GM18873 (cell line): Measurements from ENCODE around the gene BTBD9.

Source experiments
- ATAC-seq: cut with Tn5 transposase; IDR thresholded peaks from one replicate; pipeline ENCODE4 v1.9.1; 2021; ENCODE audit warnings: mild to moderate bottlenecking, moderate library complexity, moderate number of reproducible peaks; ENCODE audit not compliant: unreplicated experiment, low FRiP score

Gene BTBD9

DNA sequence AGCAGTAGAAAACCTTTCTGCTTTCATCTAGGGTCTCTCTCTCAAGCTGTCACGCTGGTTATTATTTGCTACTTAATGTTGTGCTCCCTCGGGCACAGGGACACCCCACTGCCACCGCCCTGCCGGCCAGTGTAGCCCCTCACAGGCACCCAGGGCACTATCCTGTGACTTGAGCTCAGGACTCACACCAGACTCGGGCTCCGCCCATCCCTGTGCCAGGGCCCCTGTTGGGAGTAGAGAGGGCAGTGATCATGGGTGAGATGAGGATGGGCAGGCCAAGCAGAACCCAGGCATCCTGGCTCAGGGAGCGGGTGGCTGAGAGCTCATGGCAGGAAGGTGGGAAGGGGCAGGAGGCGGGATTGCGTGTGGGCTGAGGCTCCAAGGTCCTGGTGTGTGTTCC is 448.3 kb downstream of the BTBD9 start:
- no peak for ATAC-seq

DNA sequence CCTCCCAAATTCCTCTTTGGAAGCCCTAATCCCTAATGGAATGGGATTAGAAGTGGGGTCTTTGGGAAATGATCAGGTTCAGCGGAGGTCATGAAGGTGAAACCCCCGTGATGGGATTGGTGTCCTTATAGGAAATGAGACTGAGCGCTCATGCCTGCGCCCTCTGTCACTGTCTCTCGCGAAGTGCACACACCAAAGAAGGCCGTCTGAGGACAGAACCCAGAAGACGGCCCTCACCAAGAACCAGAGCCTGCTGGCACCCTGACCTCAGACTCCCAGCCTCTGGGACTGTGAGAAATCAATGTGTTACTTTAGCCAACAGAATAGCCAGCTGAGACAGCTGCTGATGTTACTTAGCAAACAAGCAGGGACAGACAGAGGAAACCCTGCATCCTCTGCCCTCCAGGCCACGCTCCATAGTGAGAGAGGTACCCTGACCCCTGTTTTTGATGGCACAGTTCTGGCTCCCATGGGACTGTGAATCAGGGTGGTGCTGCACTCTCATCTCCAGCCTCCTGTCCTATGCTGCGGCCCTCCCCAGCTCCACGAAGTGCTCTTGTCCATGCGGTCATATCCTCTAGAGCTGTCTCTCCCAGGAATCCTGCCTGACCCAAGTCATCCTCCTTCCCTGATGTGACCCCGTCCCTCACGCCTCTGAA is 450.9 kb downstream of the BTBD9 start:
- no peak for ATAC-seq

DNA sequence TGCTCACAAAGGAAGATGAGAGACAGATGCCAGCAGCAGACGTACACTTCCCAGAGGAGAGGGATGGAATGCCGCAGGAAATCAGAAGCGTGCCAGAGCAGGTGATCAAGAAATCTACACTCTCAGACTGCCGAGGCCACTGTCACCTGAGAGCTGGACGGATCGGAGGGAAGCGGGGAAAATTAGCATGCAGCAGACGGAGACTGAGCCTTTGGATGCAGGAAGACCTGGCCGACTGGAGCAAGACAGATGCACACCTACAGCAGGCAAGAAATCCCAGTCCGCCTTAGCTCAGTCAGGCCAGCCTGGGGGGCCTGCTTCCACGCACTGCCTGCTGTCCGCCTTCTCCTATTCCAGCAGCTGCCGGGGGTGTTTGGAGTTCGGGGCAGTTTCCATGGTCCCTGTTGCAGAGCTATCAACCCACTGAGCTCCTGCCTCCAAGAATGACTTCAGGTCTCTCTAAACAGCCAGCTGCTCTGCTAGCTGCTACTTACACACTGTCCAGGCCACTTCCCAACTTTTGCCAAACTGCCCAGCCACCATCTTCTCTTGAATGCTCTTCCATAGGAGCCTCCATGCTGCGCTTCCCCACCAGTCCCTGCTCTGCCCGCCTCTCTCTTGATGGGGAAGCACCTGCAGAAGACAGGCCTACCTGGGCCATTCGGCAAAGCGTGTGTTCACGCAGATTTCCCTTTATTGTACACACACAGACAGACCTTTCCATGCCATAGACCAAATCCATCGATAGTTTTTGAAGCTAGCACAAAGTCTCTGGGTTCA is 451.7 kb downstream of the BTBD9 start:
- no peak for ATAC-seq

DNA sequence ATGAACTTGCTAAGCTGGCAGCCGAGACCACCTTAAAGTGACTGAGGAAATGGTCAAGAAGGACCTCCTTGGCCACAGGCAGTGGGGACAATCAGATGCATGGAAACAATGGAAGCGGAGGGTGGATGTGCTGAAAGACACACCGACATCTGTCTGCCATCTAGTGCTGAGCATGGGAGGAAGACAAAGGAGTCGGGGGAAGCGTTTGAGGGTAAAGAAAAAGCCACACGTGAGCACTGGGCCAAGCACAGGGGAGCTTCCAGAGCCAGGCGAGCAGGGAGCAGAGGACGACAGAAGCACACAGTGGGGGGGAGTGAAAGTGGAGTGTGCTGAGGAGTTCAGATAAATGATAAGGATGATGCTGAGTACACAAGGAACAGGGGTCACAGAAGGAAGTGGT is 452.4 kb downstream of the BTBD9 start:
- ATAC-seq: no peak

DNA sequence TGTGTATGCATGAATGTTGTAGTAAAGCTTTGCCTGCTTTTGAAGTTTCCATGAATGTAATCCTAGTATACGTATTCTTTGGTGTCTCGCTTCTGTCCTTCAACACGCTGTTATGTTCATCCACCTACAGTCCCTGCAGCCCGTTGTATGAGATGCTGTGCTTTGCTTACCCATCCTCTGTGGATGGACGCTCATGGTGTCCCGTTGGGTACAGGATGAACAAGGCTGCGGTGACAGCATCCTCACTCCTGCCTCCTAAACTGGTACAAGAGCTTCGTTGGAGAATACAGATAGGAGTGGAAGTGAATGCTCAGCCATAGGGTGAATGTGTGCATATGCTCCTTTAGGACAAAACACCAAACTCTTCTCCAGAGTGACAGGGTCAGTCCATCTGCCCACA is 454.0 kb downstream of the BTBD9 start:
- ATAC-seq: no peak

DNA sequence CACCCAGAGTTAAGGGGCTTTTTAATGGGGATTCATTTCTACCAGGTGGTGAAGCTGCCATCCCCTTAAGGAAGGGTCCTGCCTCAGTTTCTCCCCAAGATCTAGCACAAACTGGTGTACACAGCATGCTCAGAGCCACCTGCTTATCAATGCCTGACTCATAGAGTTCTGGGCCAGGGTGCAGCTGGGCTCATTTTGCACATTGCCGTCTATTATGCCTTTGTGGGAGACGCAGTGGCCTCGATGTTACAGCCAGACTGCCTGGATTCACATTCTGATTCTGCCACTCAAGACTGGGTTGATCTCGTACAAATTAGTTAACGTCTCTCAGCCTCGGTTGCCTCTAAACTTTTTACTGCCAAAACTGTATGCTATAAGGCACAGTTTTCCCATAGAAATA is 454.5 kb downstream of the BTBD9 start:
- ATAC-seq: no peak

DNA sequence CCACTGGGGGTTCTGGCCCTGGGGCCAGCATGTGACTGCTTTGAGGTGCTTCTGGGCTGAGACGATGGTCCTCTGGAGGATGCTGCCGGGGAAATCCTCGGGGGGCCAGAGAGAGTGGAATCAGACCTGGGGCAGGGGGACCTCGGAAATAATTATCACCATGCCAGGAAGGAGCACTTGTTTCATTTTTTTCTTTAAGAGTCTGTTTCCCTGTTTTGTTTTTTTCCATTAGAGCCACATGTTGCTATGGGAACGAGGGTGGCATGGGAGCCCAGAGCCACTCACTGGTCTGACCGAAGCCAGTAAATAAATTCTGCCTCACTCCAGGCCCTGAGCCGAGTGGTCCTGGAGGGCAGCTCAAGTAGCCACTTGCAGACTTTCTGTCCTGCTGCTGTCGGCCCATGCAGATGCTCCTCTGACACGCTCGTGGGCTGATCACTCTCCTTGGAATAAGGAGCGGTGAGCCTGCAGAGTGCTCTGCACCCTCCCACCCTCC is 455.1 kb downstream of the BTBD9 start:
- no peak for ATAC-seq

DNA sequence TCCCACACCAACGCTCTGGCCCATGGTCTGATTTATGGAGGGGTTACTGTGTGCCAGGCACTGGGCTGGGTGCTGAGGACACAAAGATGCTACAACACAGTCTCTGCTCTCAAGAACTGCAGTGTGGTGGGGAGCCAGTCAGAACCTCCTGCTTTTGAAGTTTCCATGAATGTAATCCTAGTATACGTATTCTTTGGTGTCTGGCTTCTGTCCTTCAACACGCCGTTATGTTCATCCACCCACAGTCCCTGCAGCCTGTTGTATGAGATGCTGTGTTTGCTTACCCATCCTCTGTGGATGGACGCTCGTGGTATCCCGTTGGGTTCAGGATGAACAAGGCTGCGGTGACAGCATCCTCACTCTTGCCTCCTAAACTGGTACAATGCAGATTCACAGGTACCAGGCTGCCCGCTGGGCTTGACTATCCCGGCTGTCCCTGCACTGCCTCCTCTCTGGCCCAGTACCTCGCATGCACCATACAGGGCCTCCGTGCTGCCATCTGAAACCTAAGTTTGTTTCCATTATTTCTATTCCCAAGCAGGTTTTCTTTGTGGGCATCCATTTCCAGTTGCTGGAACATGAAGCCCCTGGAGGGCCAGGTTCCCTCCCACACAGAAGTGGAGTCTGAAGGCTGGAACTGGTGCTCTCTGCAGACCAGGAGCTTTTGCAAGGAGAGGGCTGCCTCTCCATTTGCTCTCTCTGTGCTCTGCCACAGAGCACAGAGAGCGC is 455.7 kb downstream of the BTBD9 start:
- no peak for ATAC-seq

DNA sequence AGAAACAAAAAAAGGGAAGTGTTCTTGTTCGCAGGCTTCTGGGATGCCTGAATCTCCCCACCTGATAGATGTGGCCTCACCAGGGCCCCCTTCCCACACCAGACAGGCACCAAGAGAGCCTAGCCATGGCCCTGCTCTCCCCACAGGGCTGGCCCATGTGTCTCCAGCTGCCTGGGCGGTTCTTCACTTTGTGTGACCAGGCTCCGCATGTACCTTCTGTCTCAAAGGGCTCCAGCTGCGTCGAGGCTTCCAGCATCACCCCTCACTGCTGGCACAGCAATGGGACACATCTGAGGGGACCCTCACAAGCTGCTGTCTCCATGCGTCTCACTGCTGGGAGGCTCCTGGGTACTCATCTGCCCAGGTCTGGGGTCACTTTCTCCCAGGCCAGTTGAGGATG is 457.3 kb downstream of the BTBD9 start:
- ATAC-seq: no peak

DNA sequence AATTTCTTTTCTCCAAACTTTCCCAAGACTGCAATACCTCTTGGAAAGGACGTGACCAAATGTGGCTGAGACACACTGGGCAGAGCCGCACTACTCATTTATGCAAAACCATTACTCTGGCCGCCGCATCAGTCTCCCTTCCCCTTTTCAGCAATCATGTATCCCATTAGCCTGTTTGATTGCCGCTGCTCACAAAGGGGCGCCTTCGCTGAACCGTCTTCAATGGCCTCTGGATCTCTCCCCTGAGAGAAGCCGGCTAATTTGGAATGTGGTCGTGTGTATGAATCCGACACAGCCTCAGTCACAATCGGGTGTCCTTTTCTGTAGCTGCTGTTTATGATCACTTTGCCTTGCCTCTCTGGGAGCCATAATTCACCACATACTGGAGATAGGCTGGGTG is 459.1 kb downstream of the BTBD9 start:
- no peak for ATAC-seq

DNA sequence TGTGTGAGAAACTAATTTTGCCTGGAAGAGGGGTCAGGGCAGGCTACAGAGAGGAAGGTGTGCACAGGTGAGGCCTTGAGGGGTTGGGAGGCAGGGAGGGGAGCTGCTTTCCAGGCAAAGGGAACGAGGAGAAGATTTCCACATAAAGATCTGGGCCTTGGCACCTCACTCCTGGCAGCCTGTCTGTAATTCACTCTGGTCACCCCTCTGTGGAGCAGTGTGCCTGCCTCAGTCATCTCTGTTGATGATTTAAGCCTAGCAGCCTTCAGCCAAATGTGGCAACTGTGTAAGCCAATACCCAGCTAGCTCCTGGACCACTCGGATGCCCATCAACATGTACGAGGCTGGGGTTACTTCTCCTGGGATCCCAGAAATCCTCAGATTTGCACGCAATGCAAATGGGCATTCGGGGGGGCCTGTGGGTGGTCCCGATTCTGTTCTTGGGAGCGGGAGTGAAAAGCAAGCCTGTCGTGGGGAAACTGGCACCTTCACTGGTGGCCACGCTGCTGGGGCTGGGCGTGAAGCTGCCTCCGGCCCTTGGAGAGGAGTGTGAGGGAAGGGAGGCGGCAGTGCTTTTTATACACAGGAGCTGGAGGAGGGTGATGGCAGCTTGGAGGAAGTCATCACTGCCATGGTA is 459.8 kb downstream of the BTBD9 start:
- ATAC-seq: no peak

DNA sequence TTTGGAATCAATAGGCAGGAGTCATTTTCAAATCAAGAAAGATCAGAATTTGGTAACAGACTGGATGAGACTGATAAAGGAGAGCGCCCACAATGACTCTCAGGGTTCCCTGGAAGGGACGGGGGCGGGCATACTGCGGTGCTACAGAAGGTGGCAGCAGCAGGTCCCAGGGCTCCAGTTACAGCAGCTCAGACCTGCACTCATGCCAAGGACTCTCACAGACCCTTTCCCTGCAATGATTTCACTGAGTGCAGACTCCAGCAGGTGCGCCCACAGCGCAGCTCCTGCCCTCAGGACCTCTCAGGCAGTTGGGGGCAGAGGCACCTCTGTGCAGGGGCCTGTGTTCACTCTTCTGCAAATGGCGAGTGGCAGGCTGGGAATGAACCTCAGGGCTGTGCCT is 460.4 kb downstream of the BTBD9 start:
- no peak for ATAC-seq

DNA sequence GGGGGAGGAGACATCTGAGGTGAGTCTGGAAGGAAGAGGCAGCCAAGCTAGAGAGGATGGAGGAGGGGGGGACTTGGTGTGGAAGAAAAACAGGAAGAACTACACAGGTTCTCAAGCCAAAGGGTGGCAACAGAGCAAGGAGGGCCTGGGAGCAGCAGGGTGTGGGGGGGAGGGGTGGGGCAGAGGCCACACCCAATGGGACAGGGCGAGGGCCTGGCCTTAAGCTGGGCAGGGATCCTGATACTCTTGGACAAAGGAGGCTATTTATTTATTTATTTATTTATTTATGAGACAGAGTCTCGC is 461.2 kb downstream of the BTBD9 start:
- no peak for ATAC-seq

DNA sequence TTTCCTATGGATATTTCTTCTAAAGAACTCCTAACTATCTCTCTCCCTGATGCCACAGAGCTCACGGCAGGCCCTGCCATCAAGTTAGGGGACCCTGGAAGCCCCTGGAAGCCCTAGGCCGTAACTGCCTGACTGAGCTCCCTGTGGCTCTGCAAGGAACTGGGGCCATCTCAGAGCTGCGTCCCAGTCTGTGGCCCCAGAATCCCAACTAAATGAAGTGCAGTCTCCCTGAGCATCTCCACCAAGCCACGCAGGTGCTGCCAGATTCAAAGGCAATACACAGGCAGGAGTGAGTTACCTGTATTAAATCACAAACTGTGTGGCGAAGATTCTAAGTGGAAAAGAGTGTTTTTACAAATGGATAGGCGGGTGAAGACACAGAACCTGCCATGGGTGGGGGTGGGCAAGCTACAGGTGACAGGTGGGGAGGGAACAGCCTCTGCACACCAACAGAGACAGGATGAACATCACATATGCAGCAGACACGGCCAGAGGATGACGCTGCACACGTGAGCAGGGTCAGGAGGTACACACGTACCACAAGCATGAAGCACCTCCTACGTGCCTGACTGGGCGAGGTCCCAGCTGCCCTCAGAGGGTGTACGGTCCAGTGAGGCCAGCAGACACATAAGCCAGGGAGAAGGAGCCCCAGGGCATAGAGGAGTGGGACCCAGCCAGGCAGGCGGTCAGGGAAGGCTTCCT is 461.7 kb downstream of the BTBD9 start:
- ATAC-seq: no peak

DNA sequence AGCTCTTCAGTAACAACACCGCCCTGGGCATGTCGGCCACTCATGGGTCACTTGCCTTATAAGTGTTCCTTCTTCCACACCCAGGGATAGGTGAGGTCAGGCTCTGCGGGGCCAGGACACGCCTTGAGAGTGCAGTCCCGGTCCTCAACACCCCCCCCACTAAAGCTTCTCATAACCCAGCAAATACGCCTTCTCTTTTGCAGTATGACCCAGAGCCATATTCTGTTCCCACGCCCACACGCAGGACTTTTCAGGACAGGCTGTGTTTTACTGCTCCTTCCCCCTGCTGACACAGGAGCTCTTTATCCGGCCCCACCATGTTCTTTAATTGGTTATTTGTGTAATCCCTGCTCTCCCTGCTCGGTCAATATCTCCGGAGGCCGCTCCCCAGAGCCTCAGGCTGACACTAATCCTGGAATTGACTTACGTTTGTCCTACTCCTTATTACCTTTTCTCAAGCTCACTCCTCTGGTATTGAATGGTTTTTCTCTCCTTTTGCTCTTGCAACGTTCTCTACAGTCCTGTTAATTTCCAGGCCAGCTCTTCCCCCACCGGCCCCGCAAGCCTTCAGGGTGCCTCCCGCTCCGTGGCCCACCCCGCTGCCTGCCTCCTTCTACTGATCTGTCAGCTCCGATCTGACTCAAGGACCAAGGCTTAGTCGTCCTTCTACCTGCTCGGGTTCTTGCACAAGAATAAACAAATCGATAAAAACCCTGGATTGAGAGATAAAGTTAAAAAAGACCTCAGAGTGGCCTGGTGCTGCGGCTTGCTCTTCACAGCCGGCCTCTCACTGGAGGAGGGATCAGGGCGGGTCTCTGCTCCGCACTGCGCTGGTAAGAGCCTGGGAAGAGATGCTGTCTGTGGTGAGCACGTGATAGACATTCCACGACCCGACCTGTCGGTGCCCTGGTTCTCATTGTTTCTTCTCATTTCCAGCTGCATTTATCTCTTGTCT is 462.7 kb downstream of the BTBD9 start:
- no peak for ATAC-seq

DNA sequence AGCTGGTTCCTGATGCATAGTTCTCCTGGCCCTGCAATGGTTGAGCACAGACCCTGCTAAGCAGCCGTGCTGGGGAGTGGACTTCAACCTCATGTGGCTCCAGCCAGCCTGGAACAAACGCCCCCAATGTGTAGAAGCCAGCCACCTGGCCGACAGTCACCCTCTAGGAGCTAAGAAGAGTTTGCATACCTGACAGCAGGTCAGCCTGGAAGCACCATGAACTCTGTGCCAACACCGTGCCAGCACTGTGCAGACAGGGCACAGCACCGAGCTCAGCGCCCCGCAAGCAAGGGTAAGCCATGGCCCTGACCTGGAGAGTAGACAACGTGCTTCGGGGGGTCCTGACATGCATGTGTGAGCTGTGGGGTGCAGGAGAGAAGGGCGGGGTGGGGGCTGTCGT is 463.9 kb downstream of the BTBD9 start:
- no peak for ATAC-seq

DNA sequence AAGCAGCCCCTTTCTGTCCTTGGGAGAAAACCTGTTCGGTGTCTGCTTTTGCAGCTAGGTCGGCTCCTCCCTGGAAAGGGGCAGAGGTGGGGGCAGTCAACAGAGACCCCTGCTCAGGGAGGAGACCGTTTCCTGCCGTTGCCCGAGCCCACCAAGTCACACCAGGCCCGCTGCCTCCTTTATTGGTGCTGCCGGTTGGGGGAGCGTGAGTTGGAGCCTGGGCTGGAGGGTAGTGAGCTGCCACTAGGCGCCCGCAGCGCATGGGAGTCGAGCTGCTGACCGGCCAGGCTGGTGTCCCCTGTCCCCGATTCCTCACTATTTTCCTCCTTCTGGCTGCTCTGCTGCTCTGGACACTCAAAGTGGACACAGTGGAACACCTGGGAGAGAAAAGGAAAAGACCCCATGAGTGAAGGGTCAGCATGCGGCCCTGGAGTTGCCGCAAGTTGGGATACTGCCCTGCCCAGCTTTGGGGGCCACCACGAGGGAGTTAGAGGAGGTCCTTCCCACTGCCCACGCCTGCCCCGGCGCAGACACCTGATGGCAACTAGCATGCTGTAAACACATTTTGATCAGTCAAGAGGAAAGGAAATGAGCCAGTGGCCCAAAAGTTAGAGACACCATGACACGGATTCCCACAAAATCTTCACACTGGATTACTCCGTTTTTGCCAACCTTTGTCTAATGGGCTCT is 464.8 kb downstream of the BTBD9 start:
- ATAC-seq: no peak

DNA sequence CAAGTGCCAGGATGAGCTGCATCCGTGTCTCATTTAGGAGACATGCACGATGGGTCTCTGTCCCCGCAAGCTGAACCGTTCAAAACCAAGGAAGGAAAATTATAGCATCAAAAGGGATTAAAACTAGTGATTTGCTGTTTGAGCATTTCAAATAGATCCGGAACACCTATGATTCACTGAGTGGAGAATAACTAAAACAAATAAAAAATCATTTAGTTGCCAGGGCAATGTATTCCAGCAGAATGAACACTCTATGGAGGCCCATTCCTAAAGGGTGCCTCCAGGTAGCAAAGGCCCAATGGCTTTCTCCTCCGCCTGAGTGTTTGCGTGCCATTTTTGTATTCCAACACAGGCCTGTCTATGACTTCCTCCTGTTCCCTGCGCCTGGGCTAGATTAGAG is 465.4 kb downstream of the BTBD9 start:
- ATAC-seq: no peak

DNA sequence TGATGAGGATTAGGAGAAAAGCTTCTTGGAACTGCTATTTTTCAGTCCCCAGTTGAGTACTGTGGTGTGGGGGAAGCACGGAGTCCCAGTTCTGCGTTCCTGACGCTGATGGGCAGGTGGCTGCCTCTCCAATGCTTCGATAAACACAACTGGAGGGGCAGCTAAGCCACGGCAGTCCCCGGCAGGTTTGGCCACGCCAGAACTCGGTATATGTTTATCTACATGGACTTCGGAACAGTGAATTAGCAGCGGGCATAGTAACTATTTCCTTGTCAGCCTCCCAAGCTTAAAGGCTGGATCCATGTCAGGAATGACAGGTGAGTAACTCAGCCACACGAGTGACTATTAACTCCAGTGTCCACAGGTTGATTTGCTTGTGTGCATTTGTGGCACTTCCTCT is 465.8 kb downstream of the BTBD9 start:
- ATAC-seq: no peak
